ENCODE measurements around the gene AMDHD2.

DNA sequence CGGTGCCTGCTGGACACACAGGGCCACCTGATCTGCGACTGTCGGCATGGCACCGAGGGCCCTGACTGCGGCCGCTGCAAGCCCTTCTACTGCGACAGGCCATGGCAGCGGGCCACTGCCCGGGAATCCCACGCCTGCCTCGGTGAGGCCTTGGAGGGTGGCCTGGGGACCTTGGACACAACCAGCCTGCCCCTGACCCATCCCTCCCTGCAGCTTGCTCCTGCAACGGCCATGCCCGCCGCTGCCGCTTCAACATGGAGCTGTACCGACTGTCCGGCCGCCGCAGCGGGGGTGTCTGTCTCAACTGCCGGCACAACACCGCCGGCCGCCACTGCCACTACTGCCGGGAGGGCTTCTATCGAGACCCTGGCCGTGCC, 47.7 kb upstream of the AMDHD2 start:
- TF ChIP-seq MAX (IDR thresholded peaks at IDR 0.05) (no peak), ZBTB33 (IDR thresholded peaks at IDR 0.05) (no peak), TAF1 (conservative IDR thresholded peaks at IDR 0.05) (no peak), RAD21 (IDR thresholded peaks at IDR 0.05) (no peak), SP1 (IDR thresholded peaks at IDR 0.05) (no peak)
- TF ChIP-seq, protein P1, sequence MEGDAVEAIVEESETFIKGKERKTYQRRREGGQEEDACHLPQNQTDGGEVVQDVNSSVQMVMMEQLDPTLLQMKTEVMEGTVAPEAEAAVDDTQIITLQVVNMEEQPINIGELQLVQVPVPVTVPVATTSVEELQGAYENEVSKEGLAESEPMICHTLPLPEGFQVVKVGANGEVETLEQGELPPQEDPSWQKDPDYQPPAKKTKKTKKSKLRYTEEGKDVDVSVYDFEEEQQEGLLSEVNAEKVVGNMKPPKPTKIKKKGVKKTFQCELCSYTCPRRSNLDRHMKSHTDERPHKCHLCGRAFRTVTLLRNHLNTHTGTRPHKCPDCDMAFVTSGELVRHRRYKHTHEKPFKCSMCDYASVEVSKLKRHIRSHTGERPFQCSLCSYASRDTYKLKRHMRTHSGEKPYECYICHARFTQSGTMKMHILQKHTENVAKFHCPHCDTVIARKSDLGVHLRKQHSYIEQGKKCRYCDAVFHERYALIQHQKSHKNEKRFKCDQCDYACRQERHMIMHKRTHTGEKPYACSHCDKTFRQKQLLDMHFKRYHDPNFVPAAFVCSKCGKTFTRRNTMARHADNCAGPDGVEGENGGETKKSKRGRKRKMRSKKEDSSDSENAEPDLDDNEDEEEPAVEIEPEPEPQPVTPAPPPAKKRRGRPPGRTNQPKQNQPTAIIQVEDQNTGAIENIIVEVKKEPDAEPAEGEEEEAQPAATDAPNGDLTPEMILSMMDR (IDR thresholded peaks at IDR 0.05; ENCODE audit: low read depth, low read length, missing input control) = no peak
- TF ChIP-seq, protein P2, sequence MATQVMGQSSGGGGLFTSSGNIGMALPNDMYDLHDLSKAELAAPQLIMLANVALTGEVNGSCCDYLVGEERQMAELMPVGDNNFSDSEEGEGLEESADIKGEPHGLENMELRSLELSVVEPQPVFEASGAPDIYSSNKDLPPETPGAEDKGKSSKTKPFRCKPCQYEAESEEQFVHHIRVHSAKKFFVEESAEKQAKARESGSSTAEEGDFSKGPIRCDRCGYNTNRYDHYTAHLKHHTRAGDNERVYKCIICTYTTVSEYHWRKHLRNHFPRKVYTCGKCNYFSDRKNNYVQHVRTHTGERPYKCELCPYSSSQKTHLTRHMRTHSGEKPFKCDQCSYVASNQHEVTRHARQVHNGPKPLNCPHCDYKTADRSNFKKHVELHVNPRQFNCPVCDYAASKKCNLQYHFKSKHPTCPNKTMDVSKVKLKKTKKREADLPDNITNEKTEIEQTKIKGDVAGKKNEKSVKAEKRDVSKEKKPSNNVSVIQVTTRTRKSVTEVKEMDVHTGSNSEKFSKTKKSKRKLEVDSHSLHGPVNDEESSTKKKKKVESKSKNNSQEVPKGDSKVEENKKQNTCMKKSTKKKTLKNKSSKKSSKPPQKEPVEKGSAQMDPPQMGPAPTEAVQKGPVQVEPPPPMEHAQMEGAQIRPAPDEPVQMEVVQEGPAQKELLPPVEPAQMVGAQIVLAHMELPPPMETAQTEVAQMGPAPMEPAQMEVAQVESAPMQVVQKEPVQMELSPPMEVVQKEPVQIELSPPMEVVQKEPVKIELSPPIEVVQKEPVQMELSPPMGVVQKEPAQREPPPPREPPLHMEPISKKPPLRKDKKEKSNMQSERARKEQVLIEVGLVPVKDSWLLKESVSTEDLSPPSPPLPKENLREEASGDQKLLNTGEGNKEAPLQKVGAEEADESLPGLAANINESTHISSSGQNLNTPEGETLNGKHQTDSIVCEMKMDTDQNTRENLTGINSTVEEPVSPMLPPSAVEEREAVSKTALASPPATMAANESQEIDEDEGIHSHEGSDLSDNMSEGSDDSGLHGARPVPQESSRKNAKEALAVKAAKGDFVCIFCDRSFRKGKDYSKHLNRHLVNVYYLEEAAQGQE (IDR thresholded peaks at IDR 0.05) = no peak

Data from liver (tissue), 3 donors.